Heart left ventricle (tissue), 16 donors: Measurements from ENCODE around the gene SMPD4. TPM values are rescaled to one million over a fixed set of nuclear protein-coding genes. Genes with fewer than 3 reads are reported as not detected.
A peak's percentile ranks its signal among the peaks of the same experiment; 100 is the strongest.
"Not testable (repeated sequence)": the region's sequence is repeated elsewhere in the genome, so short reads cannot be mapped to it uniquely, and the experiment has no call there.

ENCODE experiments used
- ATAC-seq, 4 donors: fragments of 200-7000 bp; cut with Tn5 transposase; one replicate each; pipeline ENCODE4 v1.9.1; 2020 to 2022; ENCODE audit warnings: moderate library complexity in 4 of 4, mild to moderate bottlenecking in 3 of 4, moderate number of reproducible peaks in 1 of 4
- DNase-seq, 5 donors: peaks; one replicate each; pipeline ENCODE4 v3.0.0-alpha.2; 2020
- H3K27ac ChIP-seq, 12 donors: fragments of 200-600 bp; sonication (generic) in 4 of 12; one replicate each; pipeline versions ENCODE4 v1.5.0 to v1.8.0; 2016 to 2022; ENCODE audit warnings: mild to moderate bottlenecking in 2 of 12
- H3K27me3 ChIP-seq, 9 donors: fragments of 200-600 bp; sonication (generic) in 2 of 9; one replicate each; pipeline versions ENCODE4 v1.5.1 to v1.8.0; 2016 to 2022; ENCODE audit warnings: mild to moderate bottlenecking in 3 of 9
- H3K36me3 ChIP-seq, 9 donors: fragments of 200-600 bp; sonication (generic) in 2 of 9; one replicate each; pipeline versions ENCODE4 v1.5.0 to v1.8.0; 2018 to 2022; ENCODE audit warnings: mild to moderate bottlenecking in 2 of 9
- H3K4me1 ChIP-seq, 12 donors: fragments of 200-600 bp; sonication (generic) in 4 of 12; one replicate each; pipeline versions ENCODE4 v1.5.0 to v1.8.0; 2016 to 2022; ENCODE audit warnings: mild to moderate bottlenecking in 3 of 12
- H3K4me3 ChIP-seq, 12 donors: fragments of 200-600 bp; sonication (generic) in 4 of 12; one replicate each; pipeline versions ENCODE4 v1.5.0 to v1.8.0; 2017 to 2022; ENCODE audit warnings: mild to moderate bottlenecking in 9 of 12, moderate library complexity in 4 of 12
- H3K9me3 ChIP-seq, 12 donors: fragments of 200-600 bp; sonication (generic) in 4 of 12; one replicate each; pipeline versions ENCODE4 v1.5.0 to v1.8.0; 2016 to 2022; ENCODE audit warnings: mild to moderate bottlenecking in 1 of 12
- WGBS, 4 donors: extraction: QIAGEN DNeasy Blood & Tissue Kit in 2 of 4; methylation state at CpG; one replicate each; pipeline versions ENCODE4 v1.1.5 to v1.1.7; 2013 to 2018; 5-methylcytosine and 5-hydroxymethylcytosine counted together
- intact Hi-C, 10 donors: fragments of 100-400 bp; cut with DNase I; formaldehyde crosslinking; loops; one replicate each; pipeline versions ENCODE4 v1.11.1 to v1.14.2; 2022
- polyA plus RNA-seq, 2 donors: library from polyadenylated mRNA; stranded (reverse); fragments of 200-250 nt; gene quantifications; one replicate each; pipeline ENCODE4 v1.2.3, GENCODE V29; 2013
- total RNA-seq, 9 donors: library from RNA; depleted of rRNA in 2 of 9; stranded (reverse); fragments of >200 nt in 2 of 9; fragmentation: NEBNext Ultra II Directional in 3 of 9; extraction: Animal tissue kit (Norgen Biotek cat#: 25700) in 3 of 9; gene quantifications; one replicate each; pipeline versions ENCODE4 v1.1.0 to v1.2.4, GENCODE V29; 2016 to 2023
- donor health status: ischemic (EF 13 %, LVEDD 7.1; RV severe dilation, severe dysfunction).
- donor health status: healthy with polysubstance abuse.
- donor health status: DM: no; HTN: yes; CAD: no.
- donor health status: DM: no; HTN: no; CAD: no.
- donor health status: ischemic (EF 25% LVEDD 6.9; RV normal size, moderate dysfunction).
- donor health status: ischemic (EF 25% LVEDD 5.7; RV mildly dilated, moderate dysfunction).
- donor health status: healthy.
- donor health status: DM: yes; HTN: yes; CAD: no.
- donor health status: ischemic (EF 35%, LVEDD 5.7; RV mildly dilated, moderate dysfunction).
- donor health status: nonischemic (EF 11% LVEDD 7.7; RV severe dilation, severe dysfunction).
- donor health status: DM: yes; HTN: yes; CAD: no.
- donor health status: PGD.
- donor health status: ischemic (EF 29% LVEDD 5.4; RV normal size, mild dysfunction).
- donor health status: nonischemic (EF 23%, LVEDD 6.1; RV moderate dilation, normal function).

The SMPD4 gene
- total and polyA plus RNA-seq, 11 donors, result 23.4 to 41.1 (median 29.2) TPM

- intact Hi-C loops, H3K9me3 ChIP-seq, DNase-seq, ATAC-seq, H3K27ac ChIP-seq, H3K36me3 ChIP-seq, H3K4me3 ChIP-seq: not testable (repeated sequence)
- H3K27me3 ChIP-seq, result peaks cover 0 to 15% (median 0%) of the 10 kb centered on the region in 9 donors
- 73 to 84% (median 80%) methylated on average over 5 to 13 of the region's 13 CpGs for WGBS, 4 donors
- H3K4me1 ChIP-seq, result peaks cover 0 to 11% (median 0%) of the 10 kb centered on the region in 12 donors
Measured at GRCh38 chr2:130142396-130143265, 38.8 kb downstream of the SMPD4 start.

- ATAC-seq, DNase-seq, intact Hi-C loops: not testable (repeated sequence)
Measured at GRCh38 chr2:130141645-130142370, 39.6 kb downstream of the SMPD4 start.

GRCh38 chr2:130141002-130141401, 40.4 kb downstream of the SMPD4 start:
- intact Hi-C loops, H3K4me3 ChIP-seq, H3K27ac ChIP-seq, H3K36me3 ChIP-seq, H3K9me3 ChIP-seq, DNase-seq, ATAC-seq: not testable (repeated sequence)
- Histone ChIP-seq H3K4me1 (peaks cover 0 to 11% (median 0%) of the 10 kb centered on the region in 12 donors), H3K27me3 (peaks cover 0 to 15% (median 0%) of the 10 kb centered on the region in 9 donors)
- 94 to 98% (median 97%) methylated on average over 3 to 4 of the region's 6 CpGs; no CpG with 5 or more reads in 1 of the 4 donors for WGBS, 4 donors

More at GRCh38 chr2:130141645-130142370, 39.6 kb downstream of the SMPD4 start:
- H3K4me1 ChIP-seq, result peaks cover 0 to 11% (median 0%) of the 10 kb centered on the region in 12 donors
- not testable (repeated sequence) for H3K4me3 ChIP-seq, H3K36me3 ChIP-seq, H3K27ac ChIP-seq, H3K9me3 ChIP-seq
- WGBS, 4 donors, result 90 to 98% (median 94%) methylated on average over 6 to 18 of the region's 22 CpGs
- peaks cover 0 to 15% (median 0%) of the 10 kb centered on the region in 9 donors for H3K27me3 ChIP-seq

- H3K4me1 ChIP-seq, result peaks cover 0 to 11% (median 0%) of the 10 kb centered on the region in 12 donors
- H3K4me3 ChIP-seq, H3K27ac ChIP-seq, H3K36me3 ChIP-seq, DNase-seq, H3K9me3 ChIP-seq, ATAC-seq, intact Hi-C loops: not testable (repeated sequence)
- WGBS, 4 donors, result 91% methylated on average over 7 of the region's 7 CpGs; no CpG with 5 or more reads in 2 of the 4 donors
- peaks cover 0 to 13% (median 0%) of the 10 kb centered on the region in 9 donors for H3K27me3 ChIP-seq
Measured at GRCh38 chr2:130140516-130140915, 40.9 kb downstream of the SMPD4 start.

- H3K4me3 ChIP-seq, H3K27me3 ChIP-seq, ATAC-seq, H3K4me1 ChIP-seq, DNase-seq, intact Hi-C loops, H3K9me3 ChIP-seq, H3K36me3 ChIP-seq, H3K27ac ChIP-seq: not testable (repeated sequence)
- 74 to 86% (median 83%) methylated on average over 21 to 29 of the region's 30 CpGs for WGBS, 4 donors
Measured at GRCh38 chr2:130139331-130140280, 41.8 kb downstream of the SMPD4 start.

- H3K9me3 ChIP-seq, H3K27me3 ChIP-seq, H3K36me3 ChIP-seq, intact Hi-C loops, H3K27ac ChIP-seq, H3K4me1 ChIP-seq, H3K4me3 ChIP-seq: not testable (repeated sequence)
- DNase-seq, result peak in 1 of 5 donors; percentile 56
- WGBS, 4 donors, result 40 to 79% (median 68%) methylated on average over 1 to 15 of the region's 15 CpGs
- ATAC-seq, result peak in 1 of 4 donors; percentile 33
Measured at GRCh38 chr2:130138841-130139251, 42.6 kb downstream of the SMPD4 start.

GRCh38 chr2:130138326-130138725, 43.1 kb downstream of the SMPD4 start:
- H3K4me3 ChIP-seq, intact Hi-C loops, H3K27me3 ChIP-seq, H3K36me3 ChIP-seq, H3K4me1 ChIP-seq, H3K27ac ChIP-seq, ATAC-seq, H3K9me3 ChIP-seq, DNase-seq: not testable (repeated sequence)
- WGBS, 4 donors, result 82 to 100% (median 85%) methylated on average over 1 to 12 of the region's 13 CpGs

- 54 to 100% (median 83%) methylated on average over 2 to 5 of the region's 5 CpGs for WGBS, 4 donors
Measured at GRCh38 chr2:130137118-130137517, 44.3 kb downstream of the SMPD4 start.

GRCh38 chr2:130136546-130136945, 44.9 kb downstream of the SMPD4 start:
- ATAC-seq, intact Hi-C loops: not testable (repeated sequence)

More at GRCh38 chr2:130137118-130137517, 44.3 kb downstream of the SMPD4 start:
- H3K27ac ChIP-seq, H3K27me3 ChIP-seq, H3K36me3 ChIP-seq, ATAC-seq, H3K9me3 ChIP-seq, DNase-seq, H3K4me3 ChIP-seq, H3K4me1 ChIP-seq, intact Hi-C loops: not testable (repeated sequence)

More at GRCh38 chr2:130136546-130136945, 44.9 kb downstream of the SMPD4 start:
- WGBS, 4 donors, result 86 to 94% (median 89%) methylated on average over 5 to 9 of the region's 10 CpGs
- H3K4me3 ChIP-seq, H3K27ac ChIP-seq, H3K4me1 ChIP-seq, H3K36me3 ChIP-seq, DNase-seq, H3K27me3 ChIP-seq, H3K9me3 ChIP-seq: not testable (repeated sequence)
